Liver (tissue), 9 donors: Measurements from ENCODE around the gene DISC1. TPM values are rescaled to one million over a fixed set of nuclear protein-coding genes. Genes with fewer than 3 reads are reported as not detected.

ENCODE experiments used
- DNase-seq: peaks from one replicate; pipeline ENCODE4 v3.0.0-alpha.2; 2017; ENCODE audit warnings: low spot score
- H3K27ac ChIP-seq, 2 donors: one replicate each; pipeline ENCODE4 v1.7.0; 2013; ENCODE audit warnings: inconsistent platforms in 2 of 2, low read length in 2 of 2, control low read depth in 1 of 2, low read depth in 1 of 2, mild to moderate bottlenecking in 1 of 2
- H3K27me3 ChIP-seq, 4 donors: one replicate each; pipeline versions ENCODE4 v1.6.1 to v1.7.0; 2013; ENCODE audit warnings: low read length in 3 of 4, inconsistent platforms in 1 of 4, mild to moderate bottlenecking in 1 of 4, moderate library complexity in 1 of 4; ENCODE audit not compliant: control insufficient read depth in 4 of 4, insufficient read depth in 4 of 4
- H3K36me3 ChIP-seq, 4 donors: one replicate each; pipeline versions ENCODE4 v1.6.1 to v1.7.0; 2013; ENCODE audit warnings: low read length in 3 of 4, mild to moderate bottlenecking in 3 of 4, low read depth in 1 of 4, moderate library complexity in 1 of 4; ENCODE audit not compliant: control insufficient read depth in 4 of 4, insufficient read depth in 3 of 4
- H3K4me1 ChIP-seq, 4 donors: one replicate each; pipeline versions ENCODE4 v1.6.1 to v1.7.0; 2013; ENCODE audit warnings: low read length in 3 of 4, mild to moderate bottlenecking in 3 of 4, moderate library complexity in 1 of 4; ENCODE audit not compliant: control insufficient read depth in 4 of 4, insufficient read depth in 4 of 4
- H3K4me3 ChIP-seq, 3 donors: one replicate each; pipeline versions ENCODE4 v1.6.1 to v1.7.0; 2013; ENCODE audit warnings: low read length in 3 of 3, control low read depth in 1 of 3, low read depth in 1 of 3, mild to moderate bottlenecking in 1 of 3
- H3K9ac ChIP-seq, 2 donors: one replicate each; pipeline ENCODE4 v1.7.0; 2013; ENCODE audit warnings: low read length in 2 of 2, mild to moderate bottlenecking in 2 of 2, moderate library complexity in 2 of 2, control low read depth in 1 of 2, low read depth in 1 of 2
- H3K9me3 ChIP-seq, 4 donors: one replicate each; pipeline versions ENCODE4 v1.6.1 to v1.7.0; 2013; ENCODE audit warnings: low read length in 3 of 4; ENCODE audit not compliant: control insufficient read depth in 4 of 4
- ATF3 ChIP-seq: IDR thresholded peaks from 2 replicates; pipeline ENCODE4 v1.6.1; 2016; ENCODE audit warnings: antibody characterized with exemption
- CTCF ChIP-seq: fragments of 150-350 bp; IDR thresholded peaks from 2 replicates; pipeline ENCODE4 v1.5.1; 2017; ENCODE audit warnings: improper control_type of control experiment, low read depth, low read length; ENCODE audit not compliant: missing input control
- EGR1 ChIP-seq, 2 donors: IDR thresholded peaks; 2 replicates each; pipeline ENCODE4 v1.6.1; 2016 to 2018; ENCODE audit warnings: antibody characterized with exemption in 2 of 2, low read depth in 2 of 2
- FOXA1 ChIP-seq: IDR thresholded peaks from 2 replicates; pipeline ENCODE4 v1.6.1; 2016; ENCODE audit warnings: antibody characterized with exemption
- FOXA2 ChIP-seq: IDR thresholded peaks from 2 replicates; pipeline ENCODE4 v1.6.1; 2016; ENCODE audit warnings: antibody characterized with exemption
- HNF4A ChIP-seq, 2 donors: conservative IDR thresholded peaks; 2 replicates each; pipeline ENCODE4 v1.6.1; 2016; ENCODE audit warnings: antibody characterized with exemption in 2 of 2, mild to moderate bottlenecking in 2 of 2
- HNF4G ChIP-seq: IDR thresholded peaks from 2 replicates; pipeline ENCODE4 v1.6.1; 2016; ENCODE audit warnings: antibody characterized with exemption
- JUND ChIP-seq, 2 donors: IDR thresholded peaks; 2 replicates each; pipeline ENCODE4 v1.6.1; 2016; ENCODE audit warnings: antibody characterized with exemption in 2 of 2
- MAX ChIP-seq: IDR thresholded peaks from 2 replicates; pipeline ENCODE4 v1.6.1; 2016; ENCODE audit warnings: antibody characterized with exemption
- NR2F2 ChIP-seq: IDR thresholded peaks from 2 replicates; pipeline ENCODE4 v1.6.1; 2016; ENCODE audit warnings: antibody characterized with exemption
- RAD21 ChIP-seq, 2 donors: IDR thresholded peaks; 2 replicates each; pipeline ENCODE4 v1.6.1; 2016; ENCODE audit warnings: antibody characterized with exemption in 2 of 2, mild to moderate bottlenecking in 2 of 2
- RXRA ChIP-seq, 2 donors: IDR thresholded peaks; 2 replicates each; pipeline ENCODE4 v1.6.1; 2017 to 2018; ENCODE audit warnings: antibody characterized with exemption in 2 of 2, mild to moderate bottlenecking in 1 of 2
- SP1 ChIP-seq: IDR thresholded peaks from 2 replicates; pipeline ENCODE4 v1.6.1; 2018; ENCODE audit warnings: antibody characterized with exemption, mild to moderate bottlenecking
- TAF1 ChIP-seq: conservative IDR thresholded peaks from 2 replicates; pipeline ENCODE4 v1.6.1; 2016; ENCODE audit warnings: antibody characterized with exemption, mild to moderate bottlenecking
- YY1 ChIP-seq: IDR thresholded peaks from 2 replicates; pipeline ENCODE4 v1.6.1; 2016; ENCODE audit warnings: antibody characterized with exemption, mild to moderate bottlenecking
- WGBS: extraction: QIAGEN DNeasy Blood & Tissue Kit; methylation state at CpG from one replicate; pipeline ENCODE4 v1.1.7; 2013; 5-methylcytosine and 5-hydroxymethylcytosine counted together
- polyA plus RNA-seq, 2 donors: library from polyadenylated mRNA; stranded (reverse) in 1 of 2; unstranded in 1 of 2; fragments of 200-250 nt in 1 of 2; fragments of >200 nt in 1 of 2; fragmentation: Nextera tagmentation in 1 of 2; extraction: Ambion mirVana in 1 of 2; gene quantifications; one replicate each; pipeline versions ENCODE4 v1.2.1 to v1.2.3, GENCODE V29; 2013 to 2015
- total RNA-seq, 2 donors: library from RNA; depleted of rRNA; stranded (reverse); fragments of >200 nt; gene quantifications; one replicate each; pipeline ENCODE4 v1.2.3, GENCODE V29; 2014
- TF ChIP-seq, protein P1 (sequence below): IDR thresholded peaks from 2 replicates; pipeline ENCODE4 v1.6.1; 2016; ENCODE audit warnings: antibody characterized with exemption, mild to moderate bottlenecking
- TF ChIP-seq, protein P2 (sequence below): IDR thresholded peaks from 2 replicates; pipeline ENCODE4 v1.6.1; 2016; ENCODE audit warnings: antibody characterized with exemption
- donor health status: healthy.
- donor health status: healthy.
- donor health status: healthy.
- donor health status: healthy.
- donor health status: healthy.

The DISC1 gene
- total and polyA plus RNA-seq, 4 donors, result 0.45 to 6.3 (median 2.3) TPM

DNA sequence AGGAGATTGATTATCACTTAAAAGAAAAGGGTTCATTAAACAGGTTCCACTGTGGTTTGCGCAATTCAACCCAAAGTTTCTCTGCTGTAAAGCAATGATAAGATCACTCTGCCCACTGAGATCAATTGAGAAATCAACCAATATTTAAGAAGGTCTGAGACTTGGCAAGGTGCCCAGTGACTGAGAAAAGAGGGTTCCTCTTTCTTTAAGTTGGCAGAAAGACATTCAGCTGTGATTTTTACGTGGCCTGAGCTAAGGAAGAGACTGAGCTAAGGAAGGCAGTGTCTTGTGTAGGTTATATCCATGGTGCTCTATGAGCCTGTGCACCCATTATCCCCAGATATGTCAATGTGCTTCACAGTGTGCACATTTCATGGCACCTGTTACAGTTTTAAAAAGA, 344.1 kb downstream of the DISC1 start:
- Histone ChIP-seq H3K4me1 (no peaks in the 10 kb centered on the region), H3K27me3 (no peaks in the 10 kb centered on the region), H3K27ac (no peak overlapping the region), H3K4me3 (no peak overlapping the region), H3K9me3 (peaks cover 0 to 3% (median 0%) of the 10 kb centered on the region in 4 donors), H3K9ac (no peak overlapping the region), H3K36me3 (no peaks in the 10 kb centered on the region)
- TF ChIP-seq FOXA1, result no peak
- no peak for TF ChIP-seq FOXA2
- TF ChIP-seq, protein P1, sequence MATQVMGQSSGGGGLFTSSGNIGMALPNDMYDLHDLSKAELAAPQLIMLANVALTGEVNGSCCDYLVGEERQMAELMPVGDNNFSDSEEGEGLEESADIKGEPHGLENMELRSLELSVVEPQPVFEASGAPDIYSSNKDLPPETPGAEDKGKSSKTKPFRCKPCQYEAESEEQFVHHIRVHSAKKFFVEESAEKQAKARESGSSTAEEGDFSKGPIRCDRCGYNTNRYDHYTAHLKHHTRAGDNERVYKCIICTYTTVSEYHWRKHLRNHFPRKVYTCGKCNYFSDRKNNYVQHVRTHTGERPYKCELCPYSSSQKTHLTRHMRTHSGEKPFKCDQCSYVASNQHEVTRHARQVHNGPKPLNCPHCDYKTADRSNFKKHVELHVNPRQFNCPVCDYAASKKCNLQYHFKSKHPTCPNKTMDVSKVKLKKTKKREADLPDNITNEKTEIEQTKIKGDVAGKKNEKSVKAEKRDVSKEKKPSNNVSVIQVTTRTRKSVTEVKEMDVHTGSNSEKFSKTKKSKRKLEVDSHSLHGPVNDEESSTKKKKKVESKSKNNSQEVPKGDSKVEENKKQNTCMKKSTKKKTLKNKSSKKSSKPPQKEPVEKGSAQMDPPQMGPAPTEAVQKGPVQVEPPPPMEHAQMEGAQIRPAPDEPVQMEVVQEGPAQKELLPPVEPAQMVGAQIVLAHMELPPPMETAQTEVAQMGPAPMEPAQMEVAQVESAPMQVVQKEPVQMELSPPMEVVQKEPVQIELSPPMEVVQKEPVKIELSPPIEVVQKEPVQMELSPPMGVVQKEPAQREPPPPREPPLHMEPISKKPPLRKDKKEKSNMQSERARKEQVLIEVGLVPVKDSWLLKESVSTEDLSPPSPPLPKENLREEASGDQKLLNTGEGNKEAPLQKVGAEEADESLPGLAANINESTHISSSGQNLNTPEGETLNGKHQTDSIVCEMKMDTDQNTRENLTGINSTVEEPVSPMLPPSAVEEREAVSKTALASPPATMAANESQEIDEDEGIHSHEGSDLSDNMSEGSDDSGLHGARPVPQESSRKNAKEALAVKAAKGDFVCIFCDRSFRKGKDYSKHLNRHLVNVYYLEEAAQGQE, result no peak
- TF ChIP-seq CTCF, result no peak
- TF ChIP-seq EGR1 (IDR thresholded peaks at IDR 0.05; ENCODE audit: low read depth in 2 of 2), result no peak
- TF ChIP-seq YY1, result no peak
- TF ChIP-seq, protein P2, sequence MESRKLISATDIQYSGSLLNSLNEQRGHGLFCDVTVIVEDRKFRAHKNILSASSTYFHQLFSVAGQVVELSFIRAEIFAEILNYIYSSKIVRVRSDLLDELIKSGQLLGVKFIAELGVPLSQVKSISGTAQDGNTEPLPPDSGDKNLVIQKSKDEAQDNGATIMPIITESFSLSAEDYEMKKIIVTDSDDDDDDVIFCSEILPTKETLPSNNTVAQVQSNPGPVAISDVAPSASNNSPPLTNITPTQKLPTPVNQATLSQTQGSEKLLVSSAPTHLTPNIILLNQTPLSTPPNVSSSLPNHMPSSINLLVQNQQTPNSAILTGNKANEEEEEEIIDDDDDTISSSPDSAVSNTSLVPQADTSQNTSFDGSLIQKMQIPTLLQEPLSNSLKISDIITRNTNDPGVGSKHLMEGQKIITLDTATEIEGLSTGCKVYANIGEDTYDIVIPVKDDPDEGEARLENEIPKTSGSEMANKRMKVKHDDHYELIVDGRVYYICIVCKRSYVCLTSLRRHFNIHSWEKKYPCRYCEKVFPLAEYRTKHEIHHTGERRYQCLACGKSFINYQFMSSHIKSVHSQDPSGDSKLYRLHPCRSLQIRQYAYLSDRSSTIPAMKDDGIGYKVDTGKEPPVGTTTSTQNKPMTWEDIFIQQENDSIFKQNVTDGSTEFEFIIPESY, result no peak
- TF ChIP-seq ATF3, result no peak
- TF ChIP-seq HNF4A (conservative IDR thresholded peaks at IDR 0.05), result no peak
- no peak for TF ChIP-seq SP1
- no peak for TF ChIP-seq RAD21 (IDR thresholded peaks at IDR 0.05)
- no peak for TF ChIP-seq NR2F2
- TF ChIP-seq MAX, result no peak
- no peak for TF ChIP-seq HNF4G
- TF ChIP-seq JUND (IDR thresholded peaks at IDR 0.05), result no peak
- no peak for TF ChIP-seq TAF1
- no peak for TF ChIP-seq RXRA (IDR thresholded peaks at IDR 0.05)
- WGBS, result 84% methylated on average over 2 of the region's 2 CpGs
- no peak for DNase-seq
